ENCODE measurements around the gene NRF1. TPM values are rescaled to one million over a fixed set of nuclear protein-coding genes. Genes with fewer than 3 reads are reported as not detected.
"Not testable (repeated sequence)": the region's sequence is repeated elsewhere in the genome, so short reads cannot be mapped to it uniquely, and the experiment has no call there.

NRF1 gene
- total RNA-seq (10 to 100 TPM in 6 of 9 donors, 1 to 10 TPM in 3; 7.7 to 16.0 (median 11.5) TPM), polyA plus RNA-seq (1 to 10 TPM; 7.8 to 10.0 (median 7.9) TPM)
- long read RNA-seq, donor 1, partial matches to known transcripts = 0 of 2 reads
- long read RNA-seq, donor 1, other reads (novel, unspliced or antisense) = 0 of 2 reads
- long read RNA-seq, donor 2 = 0 reads
- long read RNA-seq, donor 3, partial matches to known transcripts = 0 of 1 reads
- long read RNA-seq, donor 3, other reads (novel, unspliced or antisense) = 0 of 1 reads
- long read RNA-seq, donor 4, partial matches to known transcripts = 0 of 1 reads
- long read RNA-seq, donor 4, other reads (novel, unspliced or antisense) = 0 of 1 reads
- long read RNA-seq, donor 5, transcript NRF1-201 (11 exons, 2,424 nt) = major isoform, 16 of 27 reads
- long read RNA-seq, donor 5, partial matches to known transcripts = 2 of 27 reads
- long read RNA-seq, donor 5, other reads (novel, unspliced or antisense) = 5 of 27 reads
- long read RNA-seq, donor 6, partial matches to known transcripts = 0 of 1 reads
- long read RNA-seq, donor 6, other reads (novel, unspliced or antisense) = 1 of 1 reads
- long read RNA-seq, donor 7, partial matches to known transcripts = 0 of 1 reads
- long read RNA-seq, donor 7, other reads (novel, unspliced or antisense) = 0 of 1 reads
- long read RNA-seq, donor 8 = 0 reads
- long read RNA-seq, donor 9 = 0 reads
- long read RNA-seq, donor 10 = 0 reads

- H3K4me1 ChIP-seq (replicated peaks in 1 of 2) = peaks cover 4 to 34% of the 10 kb centered on the region in 2 donors
- intact Hi-C loops (cut with DNase I) = no loop called here
- 0 to 1% (median 0%) methylated on average over 3 to 98 of the region's 98 CpGs for WGBS, 4 donors
- peak within 1 kb of the TSS; percentile 66 to 93 (median 82) for H3K4me3 ChIP-seq
- H3K27ac ChIP-seq = peak within 1 kb of the TSS; percentile 57 to 98 (median 91)
- no peaks in the 10 kb centered on the region for H3K27me3 ChIP-seq
- no peaks in the 10 kb centered on the region for H3K36me3 ChIP-seq (replicated peaks in 1 of 2)
- peak; percentile 88 to 94 (median 91) for DNase-seq
- TF ChIP-seq POLR2A (IDR thresholded peaks at IDR 0.05) = peak; percentile 76 to 87
- TF ChIP-seq, protein P1, sequence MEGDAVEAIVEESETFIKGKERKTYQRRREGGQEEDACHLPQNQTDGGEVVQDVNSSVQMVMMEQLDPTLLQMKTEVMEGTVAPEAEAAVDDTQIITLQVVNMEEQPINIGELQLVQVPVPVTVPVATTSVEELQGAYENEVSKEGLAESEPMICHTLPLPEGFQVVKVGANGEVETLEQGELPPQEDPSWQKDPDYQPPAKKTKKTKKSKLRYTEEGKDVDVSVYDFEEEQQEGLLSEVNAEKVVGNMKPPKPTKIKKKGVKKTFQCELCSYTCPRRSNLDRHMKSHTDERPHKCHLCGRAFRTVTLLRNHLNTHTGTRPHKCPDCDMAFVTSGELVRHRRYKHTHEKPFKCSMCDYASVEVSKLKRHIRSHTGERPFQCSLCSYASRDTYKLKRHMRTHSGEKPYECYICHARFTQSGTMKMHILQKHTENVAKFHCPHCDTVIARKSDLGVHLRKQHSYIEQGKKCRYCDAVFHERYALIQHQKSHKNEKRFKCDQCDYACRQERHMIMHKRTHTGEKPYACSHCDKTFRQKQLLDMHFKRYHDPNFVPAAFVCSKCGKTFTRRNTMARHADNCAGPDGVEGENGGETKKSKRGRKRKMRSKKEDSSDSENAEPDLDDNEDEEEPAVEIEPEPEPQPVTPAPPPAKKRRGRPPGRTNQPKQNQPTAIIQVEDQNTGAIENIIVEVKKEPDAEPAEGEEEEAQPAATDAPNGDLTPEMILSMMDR (IDR thresholded peaks at IDR 0.05) = peak in 4 of 6 experiments; percentile 9 to 58 (median 24)
- no peaks in the 10 kb centered on the region for H3K9me3 ChIP-seq (replicated peaks in 1 of 3)
Measured at GRCh38 chr7:129611246-129612111, at the start of gene NRF1. Gene NRF1 (plus strand): TSS chr7:129611720. CDS start chr7:129657352, 45,632 bp downstream.

- H3K4me1 ChIP-seq (replicated peaks in 1 of 2); H3K9me3 ChIP-seq (replicated peaks in 1 of 3); H3K27ac ChIP-seq; H3K36me3 ChIP-seq (replicated peaks in 1 of 2); H3K4me3 ChIP-seq; intact Hi-C loops (cut with DNase I); DNase-seq; H3K27me3 ChIP-seq: not testable (repeated sequence)
- WGBS, 4 donors = 34 to 48% (median 38%) methylated on average over 2 of the region's 2 CpGs
Measured at GRCh38 chr7:129566323-129566722, 45.2 kb upstream of the NRF1 start.

- Histone ChIP-seq H3K4me3 (no peak overlapping the region), H3K27ac (no peak overlapping the region), H3K4me1 (replicated peaks in 1 of 2) (no peaks in the 10 kb centered on the region), H3K9me3 (replicated peaks in 1 of 3) (no peaks in the 10 kb centered on the region), H3K27me3 (no peaks in the 10 kb centered on the region), H3K36me3 (replicated peaks in 1 of 2) (no peaks in the 10 kb centered on the region)
- WGBS, 4 donors = 92 to 94% (median 93%) methylated on average over 3 of the region's 3 CpGs
- DNase-seq = no peak
- TF ChIP-seq, protein P1 (IDR thresholded peaks at IDR 0.05) = no peak
- no peak for TF ChIP-seq POLR2A (IDR thresholded peaks at IDR 0.05)
- intact Hi-C loops (cut with DNase I) = no loop called here
Measured at GRCh38 chr7:129567377-129567776, 44.1 kb upstream of the NRF1 start.

- WGBS, 4 donors = 25 to 67% (median 56%) methylated on average over 1 of the region's 1 CpG
- TF ChIP-seq, protein P1 (IDR thresholded peaks at IDR 0.05) = no peak
- TF ChIP-seq POLR2A (IDR thresholded peaks at IDR 0.05) = no peak
- H3K27ac ChIP-seq = no peak overlapping the region
- H3K4me1 ChIP-seq (replicated peaks in 1 of 2) = no peaks in the 10 kb centered on the region
- H3K9me3 ChIP-seq (replicated peaks in 1 of 3) = no peaks in the 10 kb centered on the region
- no peak overlapping the region for H3K4me3 ChIP-seq
- intact Hi-C loops (cut with DNase I) = no loop called here
- no peaks in the 10 kb centered on the region for H3K27me3 ChIP-seq
- no peak for DNase-seq
- H3K36me3 ChIP-seq (replicated peaks in 1 of 2) = no peaks in the 10 kb centered on the region
Measured at GRCh38 chr7:129568240-129568639, 43.3 kb upstream of the NRF1 start.

Measured in adrenal gland (tissue), 19 donors.